HCT116 (cell line): Measurements from ENCODE around the gene MAGEA2.
"Not testable (repeated sequence)": the region's sequence is repeated elsewhere in the genome, so short reads cannot be mapped to it uniquely, and the experiment has no call there.

Source experiments
- EZH2 ChIP-seq: fragments of 200-600 bp; sonication (generic); IDR thresholded peaks from 2 replicates; pipeline ENCODE4 v1.6.1; 2017; ENCODE audit warnings: antibody characterized with exemption, mixed run types
- EZH2phosphoT487 ChIP-seq: fragments of 200-600 bp; IDR thresholded peaks from 2 replicates; pipeline ENCODE4 v1.6.1; 2018; ENCODE audit warnings: antibody characterized with exemption, borderline replicate concordance
- JUND ChIP-seq: IDR thresholded peaks from 2 replicates; pipeline ENCODE4 v1.6.1; 2012
- POLR2A ChIP-seq: IDR thresholded peaks from 2 replicates; pipeline ENCODE4 v1.7.0; 2011; ENCODE audit warnings: borderline replicate concordance; ENCODE audit not compliant: insufficient read depth, insufficient read length; ENCODE audit errors: extremely low read depth
- POLR2AphosphoS5 ChIP-seq: IDR thresholded peaks from 2 replicates; pipeline ENCODE4 v1.6.1; 2011; ENCODE audit warnings: mild to moderate bottlenecking, low read depth, low read length, moderate library complexity
- SIN3A ChIP-seq: IDR thresholded peaks from 2 replicates; pipeline ENCODE4 v1.6.1; 2012; ENCODE audit warnings: low read depth
- SP1 ChIP-seq: IDR thresholded peaks from 2 replicates; pipeline ENCODE4 v1.6.1; 2012; ENCODE audit warnings: low read depth
- TCF7L2 ChIP-seq: IDR thresholded peaks from 2 replicates; pipeline ENCODE4 v1.7.0; 2011; ENCODE audit warnings: borderline replicate concordance, inconsistent platforms; ENCODE audit not compliant: insufficient read depth, insufficient read length; ENCODE audit errors: extremely low read depth
- ZFX ChIP-seq: fragments of 450-650 bp; IDR thresholded peaks from 2 replicates; pipeline ENCODE4 v1.6.1; 2017
- ZNF274 ChIP-seq: fragments of 200-500 bp; sonication (Bioruptor generic); IDR thresholded peaks from 2 replicates; pipeline ENCODE4 v1.6.1; 2014; ENCODE audit warnings: mild to moderate bottlenecking, low read depth, low read length, inconsistent platforms
- TF ChIP-seq, protein P1 (sequence below): IDR thresholded peaks from 2 replicates; pipeline ENCODE4 v1.6.1; 2012
- TF ChIP-seq, protein P2 (sequence below), 3 experiments: fragments of 200-600 bp in 1 of 3; sonication (generic) in 1 of 3; IDR thresholded peaks in 2 of 3; conservative IDR thresholded peaks in 1 of 3; 2 replicates each; pipeline ENCODE4 v1.5.1; 2012 to 2017; ENCODE audit warnings: low read depth in 2 of 3, low read length in 2 of 3, antibody characterized with exemption in 1 of 3, borderline replicate concordance in 1 of 3, control low read depth in 1 of 3, mild to moderate bottlenecking in 1 of 3, mixed read lengths in 1 of 3, mixed run types in 1 of 3, moderate library complexity in 1 of 3; ENCODE audit not compliant: insufficient read depth in 1 of 3

DNA sequence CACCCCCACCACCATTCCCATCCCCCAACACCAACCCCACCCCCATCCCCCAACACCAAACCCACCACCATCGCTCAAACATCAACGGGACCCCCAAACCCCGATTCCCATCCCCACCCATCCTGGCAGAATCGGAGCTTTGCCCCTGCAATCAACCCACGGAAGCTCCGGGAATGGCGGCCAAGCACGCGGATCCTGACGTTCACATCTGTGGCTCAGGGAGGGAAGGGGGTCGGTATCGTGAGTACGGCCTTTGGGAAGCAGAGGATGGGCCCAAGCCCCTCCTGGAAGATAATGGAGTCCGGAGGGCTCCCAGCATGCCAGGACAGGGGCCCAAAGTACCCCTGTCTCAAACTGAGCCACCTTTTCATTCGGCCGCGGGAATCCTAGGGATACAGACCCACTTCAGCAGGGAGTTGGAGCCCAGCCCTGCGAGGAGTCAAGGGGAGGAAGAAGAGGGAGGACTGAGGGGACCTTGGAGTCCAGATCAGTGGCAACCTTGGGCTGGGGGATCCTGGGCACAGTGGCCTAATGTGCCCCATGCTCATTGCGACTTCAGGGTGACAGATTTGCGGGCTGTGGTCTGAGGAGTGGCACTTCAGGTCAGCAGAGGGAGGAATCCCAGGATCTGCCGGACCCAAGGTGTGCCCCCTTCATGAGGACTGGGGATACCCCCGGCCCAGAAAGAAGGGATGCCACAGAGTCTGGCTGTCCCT, 19.3 kb downstream of the MAGEA2 start:
- TF ChIP-seq, protein P1, sequence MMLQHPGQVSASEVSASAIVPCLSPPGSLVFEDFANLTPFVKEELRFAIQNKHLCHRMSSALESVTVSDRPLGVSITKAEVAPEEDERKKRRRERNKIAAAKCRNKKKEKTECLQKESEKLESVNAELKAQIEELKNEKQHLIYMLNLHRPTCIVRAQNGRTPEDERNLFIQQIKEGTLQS, result not testable (repeated sequence)
- not testable (repeated sequence) for TF ChIP-seq SIN3A, POLR2AphosphoS5, TCF7L2, EZH2phosphoT487, SP1, POLR2A, ZFX, EZH2, ZNF274, JUND
- TF ChIP-seq, protein P2, sequence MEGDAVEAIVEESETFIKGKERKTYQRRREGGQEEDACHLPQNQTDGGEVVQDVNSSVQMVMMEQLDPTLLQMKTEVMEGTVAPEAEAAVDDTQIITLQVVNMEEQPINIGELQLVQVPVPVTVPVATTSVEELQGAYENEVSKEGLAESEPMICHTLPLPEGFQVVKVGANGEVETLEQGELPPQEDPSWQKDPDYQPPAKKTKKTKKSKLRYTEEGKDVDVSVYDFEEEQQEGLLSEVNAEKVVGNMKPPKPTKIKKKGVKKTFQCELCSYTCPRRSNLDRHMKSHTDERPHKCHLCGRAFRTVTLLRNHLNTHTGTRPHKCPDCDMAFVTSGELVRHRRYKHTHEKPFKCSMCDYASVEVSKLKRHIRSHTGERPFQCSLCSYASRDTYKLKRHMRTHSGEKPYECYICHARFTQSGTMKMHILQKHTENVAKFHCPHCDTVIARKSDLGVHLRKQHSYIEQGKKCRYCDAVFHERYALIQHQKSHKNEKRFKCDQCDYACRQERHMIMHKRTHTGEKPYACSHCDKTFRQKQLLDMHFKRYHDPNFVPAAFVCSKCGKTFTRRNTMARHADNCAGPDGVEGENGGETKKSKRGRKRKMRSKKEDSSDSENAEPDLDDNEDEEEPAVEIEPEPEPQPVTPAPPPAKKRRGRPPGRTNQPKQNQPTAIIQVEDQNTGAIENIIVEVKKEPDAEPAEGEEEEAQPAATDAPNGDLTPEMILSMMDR (IDR thresholded peaks at IDR 0.05 in 2 of 3, conservative IDR thresholded peaks at IDR 0.05 in 1 of 3; ENCODE audit: borderline replicate concordance in 1 of 3, insufficient read depth in 1 of 3, low read depth in 2 of 3, low read length in 2 of 3), result not testable (repeated sequence)
